Peyer's patch (tissue), 4 donors: Measurements from ENCODE around the gene DGCR8. TPM values are rescaled to one million over a fixed set of nuclear protein-coding genes. Genes with fewer than 3 reads are reported as not detected.

Experiments
- DNase-seq, 3 donors: peaks; one replicate each; pipeline ENCODE4 v3.0.0-alpha.2; 2017 to 2019
- H3K27ac ChIP-seq, 4 donors: fragments of 200-600 bp; sonication (generic); one replicate each; pipeline ENCODE4 v1.5.1; 2016 to 2019
- H3K27me3 ChIP-seq, 2 donors: fragments of 200-600 bp; sonication (generic); one replicate each; pipeline ENCODE4 v1.5.1; 2019
- H3K36me3 ChIP-seq, 3 donors: fragments of 200-600 bp; sonication (generic); one replicate each; pipeline ENCODE4 v1.5.1; 2016 to 2019
- H3K4me1 ChIP-seq, 4 donors: fragments of 200-600 bp; sonication (generic); one replicate each; pipeline ENCODE4 v1.5.1; 2016 to 2019
- H3K4me3 ChIP-seq, 4 donors: fragments of 200-600 bp; sonication (generic); 1 replicate in 3 of 4; 2 replicates in 1 of 4; pipeline ENCODE4 v1.5.1; 2016 to 2019; ENCODE audit warnings: mild to moderate bottlenecking in 1 of 4
- H3K9me3 ChIP-seq, 4 donors: fragments of 200-600 bp; sonication (generic); one replicate each; pipeline ENCODE4 v1.5.1; 2016 to 2019; ENCODE audit warnings: mild to moderate bottlenecking in 1 of 4
- POLR2A ChIP-seq, 2 donors: fragments of 450-650 bp; IDR thresholded peaks; one replicate each; pipeline ENCODE4 v1.5.1; 2017; ENCODE audit warnings: antibody characterized with exemption in 2 of 2, mild to moderate bottlenecking in 2 of 2, moderate library complexity in 2 of 2
- total RNA-seq, 4 donors: library from RNA; depleted of rRNA; stranded (reverse); fragments of >200 nt; gene quantifications; one replicate each; pipeline ENCODE4 v1.1.0, GENCODE V29; 2016
- TF ChIP-seq, protein P1 (sequence below), 6 experiments: fragments of 450-650 bp in 4 of 6; fragments of 200-600 bp in 2 of 6; sonication (generic) in 1 of 6; IDR thresholded peaks; one replicate each; pipeline ENCODE4 v1.5.1; 2017 to 2019; ENCODE audit warnings: antibody characterized with exemption in 6 of 6, mild to moderate bottlenecking in 3 of 6, moderate library complexity in 1 of 6

The DGCR8 gene
- total RNA-seq, 4 donors from 2014 or later: 40.6 to 138 (median 64.9) TPM

DNA sequence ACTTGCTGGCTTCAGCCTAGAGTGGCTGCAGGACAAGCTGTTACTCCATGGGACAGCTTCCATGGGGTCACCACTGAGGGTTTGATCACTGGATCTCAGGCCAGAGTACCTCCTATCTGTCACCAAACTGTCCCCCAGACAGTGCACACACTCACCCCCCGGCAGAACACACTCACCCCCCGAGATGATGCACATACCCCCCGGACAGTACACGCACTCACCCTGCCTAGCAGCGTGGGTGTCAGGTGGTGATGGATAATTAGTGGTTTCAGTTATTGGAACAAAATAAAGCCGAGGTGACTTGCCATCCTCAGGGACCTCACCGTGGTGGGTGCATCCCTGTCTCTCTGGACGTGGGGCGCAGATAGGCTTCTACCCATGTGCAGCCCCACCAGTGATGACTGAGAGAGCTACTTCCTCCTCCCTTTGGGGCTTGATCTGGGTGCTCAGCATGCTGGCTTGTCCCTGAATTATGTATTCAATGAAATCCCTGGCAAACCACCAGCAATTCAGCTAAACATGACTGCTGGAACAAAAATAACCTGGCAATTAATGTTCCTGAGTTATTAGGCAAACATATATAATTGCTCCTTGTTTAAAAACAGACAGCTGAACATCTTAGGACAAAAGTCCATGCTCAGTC lies 40.2 kb upstream of the DGCR8 start:
- Histone ChIP-seq H3K36me3 (peaks cover 0 to 47% (median 0%) of the 10 kb centered on the region in 3 donors), H3K27me3 (no peaks in the 10 kb centered on the region), H3K9me3 (no peaks in the 10 kb centered on the region), H3K4me1 (no peaks in the 10 kb centered on the region), H3K27ac (no peak overlapping the region), H3K4me3 (no peak overlapping the region)
- no peak for DNase-seq
- no peak for TF ChIP-seq POLR2A (IDR thresholded peaks at IDR 0.05)
- TF ChIP-seq, protein P1, sequence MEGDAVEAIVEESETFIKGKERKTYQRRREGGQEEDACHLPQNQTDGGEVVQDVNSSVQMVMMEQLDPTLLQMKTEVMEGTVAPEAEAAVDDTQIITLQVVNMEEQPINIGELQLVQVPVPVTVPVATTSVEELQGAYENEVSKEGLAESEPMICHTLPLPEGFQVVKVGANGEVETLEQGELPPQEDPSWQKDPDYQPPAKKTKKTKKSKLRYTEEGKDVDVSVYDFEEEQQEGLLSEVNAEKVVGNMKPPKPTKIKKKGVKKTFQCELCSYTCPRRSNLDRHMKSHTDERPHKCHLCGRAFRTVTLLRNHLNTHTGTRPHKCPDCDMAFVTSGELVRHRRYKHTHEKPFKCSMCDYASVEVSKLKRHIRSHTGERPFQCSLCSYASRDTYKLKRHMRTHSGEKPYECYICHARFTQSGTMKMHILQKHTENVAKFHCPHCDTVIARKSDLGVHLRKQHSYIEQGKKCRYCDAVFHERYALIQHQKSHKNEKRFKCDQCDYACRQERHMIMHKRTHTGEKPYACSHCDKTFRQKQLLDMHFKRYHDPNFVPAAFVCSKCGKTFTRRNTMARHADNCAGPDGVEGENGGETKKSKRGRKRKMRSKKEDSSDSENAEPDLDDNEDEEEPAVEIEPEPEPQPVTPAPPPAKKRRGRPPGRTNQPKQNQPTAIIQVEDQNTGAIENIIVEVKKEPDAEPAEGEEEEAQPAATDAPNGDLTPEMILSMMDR (IDR thresholded peaks at IDR 0.05): no peak

DNA sequence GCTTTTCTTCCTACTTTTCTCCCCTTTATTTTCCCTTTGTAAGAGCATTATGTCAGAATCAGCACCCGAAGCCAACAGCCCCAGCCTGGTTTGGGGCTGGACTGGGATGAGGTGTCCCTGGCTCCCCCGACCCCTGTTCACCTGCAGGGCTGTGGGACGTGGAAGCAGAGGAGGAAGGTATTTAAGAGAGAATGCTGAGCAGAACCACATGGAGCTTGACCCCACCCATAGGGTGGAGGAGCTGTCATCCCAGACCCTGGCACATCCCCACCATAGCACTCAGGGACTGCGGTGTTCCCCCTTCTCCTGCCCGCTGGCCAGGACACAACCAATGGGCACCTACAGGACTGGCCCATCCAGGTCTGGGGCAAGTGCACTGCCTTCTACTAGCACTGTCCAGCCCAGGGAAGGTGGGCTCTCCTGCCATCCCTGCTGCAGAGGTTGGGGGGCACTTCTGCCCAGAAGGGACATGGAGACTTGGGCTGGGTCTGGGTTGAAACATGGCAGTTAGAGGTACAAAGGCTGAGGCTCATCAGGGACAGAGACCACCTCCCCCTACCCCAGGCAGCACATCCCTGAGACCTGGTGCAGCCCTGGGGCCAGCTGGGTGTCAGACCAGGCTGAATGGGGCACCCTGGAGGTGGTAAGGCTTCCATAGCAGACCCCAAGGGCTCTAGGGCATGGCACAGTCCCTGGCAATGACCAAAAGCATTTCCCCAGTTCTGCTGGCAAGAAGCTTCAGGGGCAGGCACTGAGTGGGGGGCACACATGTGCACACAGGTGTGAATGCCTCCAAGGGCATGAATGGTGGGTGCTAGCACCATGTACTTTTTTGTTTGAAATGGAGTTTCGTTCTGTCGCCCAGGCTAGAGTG lies 39.5 kb upstream of the DGCR8 start:
- Histone ChIP-seq H3K36me3 (peaks cover 0 to 49% (median 0%) of the 10 kb centered on the region in 3 donors), H3K27ac (no peak overlapping the region), H3K9me3 (no peaks in the 10 kb centered on the region), H3K27me3 (no peaks in the 10 kb centered on the region), H3K4me3 (no peak overlapping the region), H3K4me1 (no peaks in the 10 kb centered on the region)
- no peak for DNase-seq
- TF ChIP-seq POLR2A (IDR thresholded peaks at IDR 0.05): no peak
- TF ChIP-seq, protein P1 (IDR thresholded peaks at IDR 0.05): no peak

DNA sequence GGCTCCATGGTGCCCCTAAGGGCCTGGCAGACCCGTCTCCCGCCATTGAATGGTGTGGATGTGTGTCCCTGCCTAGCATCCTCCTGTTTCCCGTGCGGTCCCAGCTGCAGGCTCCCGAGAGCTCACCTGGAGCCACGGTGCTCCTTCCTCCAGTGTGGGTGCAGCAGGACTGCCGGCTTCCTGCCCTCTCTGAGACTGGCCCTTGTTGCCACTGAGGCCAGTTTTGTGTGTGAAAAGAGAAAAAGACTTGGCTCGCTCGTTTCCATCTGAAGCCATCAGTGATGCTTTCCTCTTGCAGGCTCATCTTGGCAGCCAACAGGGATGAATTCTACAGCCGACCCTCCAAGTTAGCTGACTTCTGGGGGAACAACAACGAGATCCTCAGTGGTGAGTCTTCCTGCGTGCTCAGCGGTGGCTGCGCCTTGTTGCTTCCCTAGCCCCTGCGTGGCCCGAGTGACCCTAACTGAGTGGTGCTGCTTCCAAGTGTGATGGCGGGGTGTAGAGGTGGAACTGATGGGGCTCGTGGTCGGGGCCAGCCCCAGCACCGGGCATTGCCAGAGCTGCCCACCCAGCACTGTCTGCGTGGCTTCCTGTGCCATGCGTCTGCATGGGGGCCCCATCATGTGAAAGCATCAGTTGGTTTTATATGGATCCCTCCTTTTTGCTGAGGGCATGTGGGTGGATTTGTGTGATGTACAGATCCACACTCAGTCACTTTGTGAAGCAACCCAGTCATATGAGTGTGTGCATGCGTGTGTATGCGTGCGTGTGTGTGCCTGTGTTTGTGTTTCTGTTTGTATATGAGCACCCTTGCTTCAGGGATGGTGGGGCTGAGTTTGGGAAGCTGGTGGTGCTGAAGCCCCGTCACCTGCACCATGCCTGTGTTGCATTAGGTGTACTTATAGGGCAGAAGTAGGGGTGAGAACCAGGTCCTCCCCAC lies 36.7 kb upstream of the DGCR8 start:
- Histone ChIP-seq H3K27ac (no peak overlapping the region), H3K9me3 (no peaks in the 10 kb centered on the region), H3K36me3 (peaks cover 0 to 43% (median 0%) of the 10 kb centered on the region in 3 donors), H3K4me3 (no peak overlapping the region), H3K4me1 (no peaks in the 10 kb centered on the region), H3K27me3 (no peaks in the 10 kb centered on the region)
- no peak for DNase-seq
- TF ChIP-seq, protein P1 (IDR thresholded peaks at IDR 0.05): no peak
- no peak for TF ChIP-seq POLR2A (IDR thresholded peaks at IDR 0.05)

DNA sequence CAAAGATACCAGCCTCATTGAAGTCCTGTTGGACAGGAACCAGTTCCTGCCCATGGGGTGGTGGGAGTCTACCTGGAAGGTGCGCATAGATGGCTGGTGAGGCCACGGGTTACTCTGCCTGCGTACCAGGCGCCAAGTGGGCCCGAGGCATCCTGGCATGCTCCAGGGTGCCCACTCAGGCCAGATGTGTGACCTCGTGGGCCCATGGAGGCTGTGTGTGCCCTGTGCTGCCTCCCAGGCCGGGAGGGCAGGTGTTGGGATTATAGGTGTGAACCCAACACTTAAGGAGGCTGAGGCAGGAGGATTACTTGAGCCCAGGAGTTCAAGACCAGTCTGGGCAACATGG lies 36.1 kb upstream of the DGCR8 start:
- Histone ChIP-seq H3K4me1 (no peaks in the 10 kb centered on the region), H3K9me3 (no peaks in the 10 kb centered on the region), H3K27me3 (no peaks in the 10 kb centered on the region), H3K4me3 (no peak overlapping the region), H3K36me3 (peaks cover 0 to 41% (median 0%) of the 10 kb centered on the region in 3 donors), H3K27ac (no peak overlapping the region)
- no peak for TF ChIP-seq POLR2A (IDR thresholded peaks at IDR 0.05)
- TF ChIP-seq, protein P1 (IDR thresholded peaks at IDR 0.05): no peak
- DNase-seq: no peak

DNA sequence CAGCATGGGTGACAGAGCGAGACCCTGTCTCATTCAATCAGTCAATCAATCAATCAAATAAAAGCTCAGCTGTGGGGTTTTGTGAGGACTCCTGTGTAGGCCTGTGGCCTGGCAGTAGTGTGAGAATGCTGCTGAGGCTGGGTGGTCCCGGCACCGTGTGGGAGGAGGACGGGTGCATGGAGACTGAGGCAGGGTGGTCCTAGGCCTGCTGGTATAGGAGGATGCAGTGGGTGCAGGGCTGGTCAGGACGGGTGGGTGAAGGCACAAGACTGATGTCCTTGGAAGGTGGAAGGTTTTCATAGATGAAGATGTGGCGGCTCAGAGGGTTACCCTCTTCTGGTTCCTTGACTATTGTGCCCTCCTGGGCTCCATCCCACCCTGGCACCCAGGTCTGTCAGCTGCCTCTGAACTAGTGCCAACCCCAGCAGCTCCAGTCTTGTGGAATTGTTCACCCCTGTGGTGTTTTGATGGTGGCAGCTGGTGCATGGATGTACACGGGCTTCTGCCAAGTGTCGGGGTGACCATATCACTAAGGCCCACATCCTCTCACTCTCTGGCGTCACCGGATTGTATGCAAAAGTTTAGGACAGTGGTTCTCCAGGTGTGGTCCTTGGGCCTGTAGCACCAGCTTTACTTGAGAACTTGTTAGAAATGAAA lies 35.4 kb upstream of the DGCR8 start:
- Histone ChIP-seq H3K36me3 (peaks cover 0 to 41% (median 0%) of the 10 kb centered on the region in 3 donors), H3K9me3 (no peaks in the 10 kb centered on the region), H3K27ac (no peak overlapping the region), H3K4me1 (no peaks in the 10 kb centered on the region), H3K27me3 (no peaks in the 10 kb centered on the region), H3K4me3 (no peak overlapping the region)
- no peak for TF ChIP-seq POLR2A (IDR thresholded peaks at IDR 0.05)
- TF ChIP-seq, protein P1 (IDR thresholded peaks at IDR 0.05): no peak
- no peak for DNase-seq
